Cardiac muscle cell (in vitro differentiated cells and primary cell): ENCODE results near the gene CD47. TPM values are rescaled to one million over a fixed set of nuclear protein-coding genes. Genes with fewer than 3 reads are reported as not detected.

Source experiments
- DNase-seq, 2 donors: peaks; one replicate each; pipeline versions ENCODE4 v3.0.0 to v3.0.0-alpha.2; 2010 to 2017; ENCODE audit warnings: low read depth in 1 of 2, low spot score in 1 of 2
- H3K27ac ChIP-seq: fragments of 200-600 bp; sonication (generic); 2 replicates; pipeline ENCODE4 v1.5.1; 2016
- H3K27me3 ChIP-seq: fragments of 200-600 bp; sonication (generic); 2 replicates; pipeline ENCODE4 v1.6.0; 2016; ENCODE audit warnings: control low read depth
- H3K36me3 ChIP-seq: fragments of 200-600 bp; sonication (generic); 2 replicates; pipeline ENCODE4 v1.5.1; 2016; ENCODE audit warnings: control low read depth
- H3K4me1 ChIP-seq: fragments of 200-600 bp; sonication (generic); 2 replicates; pipeline ENCODE4 v1.8.1; 2017; ENCODE audit warnings: low read depth, mild to moderate bottlenecking, mixed run types
- H3K4me3 ChIP-seq: fragments of 200-600 bp; sonication (generic); 2 replicates; pipeline ENCODE4 v1.5.1; 2016; ENCODE audit warnings: mild to moderate bottlenecking
- H3K9me3 ChIP-seq: fragments of 200-600 bp; sonication (generic); 2 replicates; pipeline ENCODE4 v1.5.1; 2017; ENCODE audit warnings: low read depth, mild to moderate bottlenecking, control low read depth
- CTCF ChIP-seq: IDR thresholded peaks from 2 replicates; pipeline ENCODE4 v1.5.1; 2012; ENCODE audit warnings: low read depth, mild to moderate bottlenecking, low read length
- polyA plus RNA-seq: library from polyadenylated mRNA; unstranded; fragments of >200 nt; fragmentation: Nextera tagmentation; extraction: Ambion mirVana; gene quantifications from 2 replicates; pipeline ENCODE4 v1.2.1, GENCODE V29; 2016
- total RNA-seq: library from RNA; depleted of rRNA; stranded (reverse); fragments of >200 nt; gene quantifications from 2 replicates; pipeline ENCODE4 v1.2.3, GENCODE V29; 2016

The CD47 gene
- total and polyA plus RNA-seq, 2 experiments from 2014 or later: 33.2 to 34.9 TPM

GRCh38 chr3:108113975-108114374 lies 23.1 kb upstream of the CD47 start:
- no peak for DNase-seq
- H3K27me3 ChIP-seq: no peaks in the 10 kb centered on the region
- no peak overlapping the region for H3K27ac ChIP-seq
- TF ChIP-seq CTCF: no peak
- H3K36me3 ChIP-seq: no peaks in the 10 kb centered on the region
- no peaks in the 10 kb centered on the region for H3K9me3 ChIP-seq
- peaks cover 4% of the 10 kb centered on the region for H3K4me1 ChIP-seq
- H3K4me3 ChIP-seq: no peak overlapping the region

GRCh38 chr3:108110934-108111333 lies 20.1 kb upstream of the CD47 start:
- Histone ChIP-seq H3K27me3 (no peaks in the 10 kb centered on the region), H3K27ac (no peak overlapping the region), H3K4me1 (no peaks in the 10 kb centered on the region), H3K4me3 (no peak overlapping the region), H3K9me3 (no peaks in the 10 kb centered on the region), H3K36me3 (no peaks in the 10 kb centered on the region)
- no peak for DNase-seq
- TF ChIP-seq CTCF: no peak

GRCh38 chr3:108108416-108108815 lies 17.6 kb upstream of the CD47 start:
- H3K9me3 ChIP-seq: no peaks in the 10 kb centered on the region
- no peaks in the 10 kb centered on the region for H3K27me3 ChIP-seq
- TF ChIP-seq CTCF: no peak
- H3K36me3 ChIP-seq: no peaks in the 10 kb centered on the region
- DNase-seq: no peak
- no peaks in the 10 kb centered on the region for H3K4me1 ChIP-seq
- no peak overlapping the region for H3K4me3 ChIP-seq
- no peak overlapping the region for H3K27ac ChIP-seq

- no peak for DNase-seq
- TF ChIP-seq CTCF: no peak
- no peaks in the 10 kb centered on the region for H3K9me3 ChIP-seq
- no peak overlapping the region for H3K27ac ChIP-seq
- H3K36me3 ChIP-seq: no peaks in the 10 kb centered on the region
- no peaks in the 10 kb centered on the region for H3K27me3 ChIP-seq
- H3K4me1 ChIP-seq: no peaks in the 10 kb centered on the region
- no peak overlapping the region for H3K4me3 ChIP-seq
Measured at GRCh38 chr3:108106449-108106848, 15.6 kb upstream of the CD47 start.

- Histone ChIP-seq H3K27me3 (no peaks in the 10 kb centered on the region), H3K4me3 (no peak overlapping the region), H3K36me3 (no peaks in the 10 kb centered on the region), H3K27ac (no peak overlapping the region), H3K9me3 (no peaks in the 10 kb centered on the region), H3K4me1 (no peaks in the 10 kb centered on the region)
- DNase-seq: no peak
- no peak for TF ChIP-seq CTCF
Measured at GRCh38 chr3:108106031-108106430, 15.2 kb upstream of the CD47 start.
